ENCODE results near the gene RAB3D. TPM values are rescaled to one million over a fixed set of nuclear protein-coding genes. Genes with fewer than 3 reads are reported as not detected.

The RAB3D gene
- total RNA-seq, 2 experiments from 2014 or later = 1.2 to 2.2 TPM

DNA sequence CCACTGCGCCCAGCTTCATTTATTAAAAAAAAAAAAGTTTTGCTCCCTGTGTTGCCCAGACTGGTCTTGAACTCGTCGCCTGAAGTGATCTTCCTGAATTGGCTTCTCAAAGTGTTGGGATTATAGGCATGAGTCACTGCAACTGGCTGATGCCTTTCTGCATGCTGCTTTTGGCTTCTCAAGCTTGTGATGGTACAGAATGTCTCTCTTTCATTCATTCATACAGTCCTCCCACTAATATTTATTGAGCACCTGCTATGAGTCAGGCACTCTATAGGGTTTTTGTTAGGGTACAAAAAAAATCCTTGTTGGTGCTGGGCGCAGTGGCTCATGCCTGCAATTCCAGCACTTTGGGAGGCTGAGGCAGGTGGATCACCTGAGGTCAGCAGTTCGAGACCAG, 34.5 kb downstream of the RAB3D start:
- TF ChIP-seq, protein P1, sequence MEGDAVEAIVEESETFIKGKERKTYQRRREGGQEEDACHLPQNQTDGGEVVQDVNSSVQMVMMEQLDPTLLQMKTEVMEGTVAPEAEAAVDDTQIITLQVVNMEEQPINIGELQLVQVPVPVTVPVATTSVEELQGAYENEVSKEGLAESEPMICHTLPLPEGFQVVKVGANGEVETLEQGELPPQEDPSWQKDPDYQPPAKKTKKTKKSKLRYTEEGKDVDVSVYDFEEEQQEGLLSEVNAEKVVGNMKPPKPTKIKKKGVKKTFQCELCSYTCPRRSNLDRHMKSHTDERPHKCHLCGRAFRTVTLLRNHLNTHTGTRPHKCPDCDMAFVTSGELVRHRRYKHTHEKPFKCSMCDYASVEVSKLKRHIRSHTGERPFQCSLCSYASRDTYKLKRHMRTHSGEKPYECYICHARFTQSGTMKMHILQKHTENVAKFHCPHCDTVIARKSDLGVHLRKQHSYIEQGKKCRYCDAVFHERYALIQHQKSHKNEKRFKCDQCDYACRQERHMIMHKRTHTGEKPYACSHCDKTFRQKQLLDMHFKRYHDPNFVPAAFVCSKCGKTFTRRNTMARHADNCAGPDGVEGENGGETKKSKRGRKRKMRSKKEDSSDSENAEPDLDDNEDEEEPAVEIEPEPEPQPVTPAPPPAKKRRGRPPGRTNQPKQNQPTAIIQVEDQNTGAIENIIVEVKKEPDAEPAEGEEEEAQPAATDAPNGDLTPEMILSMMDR (IDR thresholded peaks at IDR 0.05) = no peak
- intact Hi-C loops (cut with DNase I, micrococcal nuclease) = no loop called here
- no peaks in the 10 kb centered on the region for H3K9me3 ChIP-seq (ENCODE audit: control insufficient read depth in 1 of 2, insufficient read depth in 1 of 2, low read length in 2 of 2)
- ATAC-seq (ENCODE audit: poor library complexity) = no peak
- Mint-ChIP-seq H3K27me3 (peaks cover 12% of the 10 kb centered on the region), H3K27ac (no peak overlapping the region), H3K4me3 (no peak overlapping the region), H3K4me1 (ENCODE audit: low read depth) (no peaks in the 10 kb centered on the region), H3K36me3 (ENCODE audit: low read depth) (no peaks in the 10 kb centered on the region), H3K9me3 (no peaks in the 10 kb centered on the region)
- H3K27me3 ChIP-seq (ENCODE audit: control insufficient read depth in 1 of 2, insufficient read depth in 2 of 2, low read length in 2 of 2) = no peaks in the 10 kb centered on the region
- ChIA-PET CTCF (interaction anchor here (1.3 kb wide), 1 partner anchor 11 kb away, joined by 5 read pairs; no protein-coding TSS in a partner anchor), POLR2A (no interaction called here)
- DNase-seq = no peak
- no peaks in the 10 kb centered on the region for H3K4me1 ChIP-seq (ENCODE audit: insufficient read depth, low read length)
- no peaks in the 10 kb centered on the region for H3K36me3 ChIP-seq (ENCODE audit: insufficient read depth, low read length)
- H3K27ac ChIP-seq (ENCODE audit: low read depth in 1 of 2, low read length in 2 of 2) = no peak overlapping the region
- H3K4me3 ChIP-seq (ENCODE audit: low read length) = no peak overlapping the region

DNA sequence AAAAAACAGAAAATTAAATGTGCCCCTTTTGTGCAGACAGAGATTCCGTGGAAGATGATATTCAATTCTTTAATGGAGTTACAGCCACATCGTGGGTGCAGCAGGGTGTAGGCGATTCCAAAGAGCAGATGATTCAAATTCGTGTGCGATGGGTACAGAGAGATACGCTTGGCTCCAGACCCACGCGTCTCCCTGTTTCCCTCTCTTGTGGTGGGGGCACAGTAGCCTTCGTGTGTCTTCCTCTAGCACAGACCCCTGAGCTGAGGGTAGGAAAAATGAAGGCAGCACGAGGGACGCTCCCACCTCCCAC, 38.7 kb downstream of the RAB3D start:
- Histone ChIP-seq H3K27me3 (ENCODE audit: control insufficient read depth in 1 of 2, insufficient read depth in 2 of 2, low read length in 2 of 2) (peaks cover 0 to 4% of the 10 kb centered on the region in 2 experiments), H3K36me3 (ENCODE audit: insufficient read depth, low read length) (no peaks in the 10 kb centered on the region), H3K9me3 (ENCODE audit: control insufficient read depth in 1 of 2, insufficient read depth in 1 of 2, low read length in 2 of 2) (no peaks in the 10 kb centered on the region), H3K4me3 (ENCODE audit: low read length) (no peak overlapping the region), H3K4me1 (ENCODE audit: insufficient read depth, low read length) (no peaks in the 10 kb centered on the region), H3K27ac (ENCODE audit: low read depth in 1 of 2, low read length in 2 of 2) (no peak overlapping the region)
- H3K27me3 Mint-ChIP-seq = peaks cover 11% of the 10 kb centered on the region
- ChIA-PET POLR2A (no interaction called here), CTCF (no interaction called here)
- TF ChIP-seq, protein P1 (IDR thresholded peaks at IDR 0.05) = no peak
- H3K4me3 Mint-ChIP-seq = no peak overlapping the region
- intact Hi-C loops (cut with DNase I, micrococcal nuclease) = no loop called here
- H3K27ac Mint-ChIP-seq = no peak overlapping the region
- no peaks in the 10 kb centered on the region for H3K4me1 Mint-ChIP-seq (ENCODE audit: low read depth)
- DNase-seq = no peak
- no peaks in the 10 kb centered on the region for H3K36me3 Mint-ChIP-seq (ENCODE audit: low read depth)
- no peak for ATAC-seq (ENCODE audit: poor library complexity)
- no peaks in the 10 kb centered on the region for H3K9me3 Mint-ChIP-seq

DNA sequence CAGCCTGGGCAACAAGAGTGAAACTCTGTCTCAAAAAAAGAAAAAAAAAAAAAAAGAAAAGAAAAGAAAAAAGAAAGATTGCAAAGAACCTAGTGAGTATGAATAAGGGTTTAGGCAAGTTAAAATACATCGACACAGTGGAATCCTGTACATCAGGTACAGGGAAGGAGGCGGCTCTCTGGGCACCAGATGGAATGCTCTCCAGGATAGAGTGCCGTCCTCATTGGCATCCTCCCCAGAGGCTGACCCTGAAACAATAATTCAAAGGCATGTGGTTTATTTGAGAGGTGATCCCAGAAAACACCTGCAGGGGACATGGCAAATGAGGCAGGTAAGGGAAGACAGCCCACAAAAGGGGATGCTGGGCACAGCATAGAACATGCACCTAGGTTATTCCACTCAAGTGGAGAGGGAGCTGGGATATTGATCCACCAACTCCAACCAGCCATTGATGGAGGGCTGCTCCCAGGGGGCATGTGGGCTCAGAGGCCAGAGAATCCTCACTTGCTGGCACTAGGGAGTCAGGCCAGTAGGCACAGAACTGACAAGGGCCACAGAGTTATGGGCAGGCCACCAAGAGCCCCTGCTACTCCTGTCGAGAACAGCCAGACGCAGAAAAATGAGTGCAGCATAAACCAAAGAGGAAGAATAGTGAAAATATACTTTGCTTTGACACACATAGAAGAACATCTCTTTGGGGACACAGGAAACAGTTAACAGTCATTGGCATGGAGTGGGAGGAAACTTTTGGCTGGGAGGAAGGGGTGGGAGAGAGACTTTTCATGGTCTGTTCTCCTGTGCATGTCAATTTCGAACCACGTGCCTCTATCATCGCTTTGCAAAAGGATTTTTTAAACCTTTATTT, 39.3 kb downstream of the RAB3D start:
- H3K4me3 Mint-ChIP-seq = no peak overlapping the region
- peaks cover 0 to 4% of the 10 kb centered on the region in 2 experiments for H3K27me3 ChIP-seq (ENCODE audit: control insufficient read depth in 1 of 2, insufficient read depth in 2 of 2, low read length in 2 of 2)
- no peak overlapping the region for H3K27ac ChIP-seq (ENCODE audit: low read depth in 1 of 2, low read length in 2 of 2)
- no peak overlapping the region for H3K27ac Mint-ChIP-seq
- H3K9me3 Mint-ChIP-seq = no peaks in the 10 kb centered on the region
- no peaks in the 10 kb centered on the region for H3K4me1 Mint-ChIP-seq (ENCODE audit: low read depth)
- ChIA-PET POLR2A (no interaction called here), CTCF (no interaction called here)
- no peaks in the 10 kb centered on the region for H3K36me3 Mint-ChIP-seq (ENCODE audit: low read depth)
- H3K36me3 ChIP-seq (ENCODE audit: insufficient read depth, low read length) = no peaks in the 10 kb centered on the region
- DNase-seq = no peak
- TF ChIP-seq, protein P1 (IDR thresholded peaks at IDR 0.05) = no peak
- H3K27me3 Mint-ChIP-seq = peaks cover 11% of the 10 kb centered on the region
- intact Hi-C loops (cut with DNase I, micrococcal nuclease) = no loop called here
- no peaks in the 10 kb centered on the region for H3K4me1 ChIP-seq (ENCODE audit: insufficient read depth, low read length)
- H3K9me3 ChIP-seq (ENCODE audit: control insufficient read depth in 1 of 2, insufficient read depth in 1 of 2, low read length in 2 of 2) = no peaks in the 10 kb centered on the region
- no peak for ATAC-seq (ENCODE audit: poor library complexity)
- H3K4me3 ChIP-seq (ENCODE audit: low read length) = no peak overlapping the region
